GM18498 (cell line): Measurements from ENCODE around the gene GPR52.

Experiments used
- ATAC-seq: cut with Tn5 transposase; IDR thresholded peaks from one replicate; pipeline ENCODE4 v1.9.1; 2021; ENCODE audit warnings: mild to moderate bottlenecking, moderate library complexity; ENCODE audit not compliant: unreplicated experiment

GPR52 gene

DNA sequence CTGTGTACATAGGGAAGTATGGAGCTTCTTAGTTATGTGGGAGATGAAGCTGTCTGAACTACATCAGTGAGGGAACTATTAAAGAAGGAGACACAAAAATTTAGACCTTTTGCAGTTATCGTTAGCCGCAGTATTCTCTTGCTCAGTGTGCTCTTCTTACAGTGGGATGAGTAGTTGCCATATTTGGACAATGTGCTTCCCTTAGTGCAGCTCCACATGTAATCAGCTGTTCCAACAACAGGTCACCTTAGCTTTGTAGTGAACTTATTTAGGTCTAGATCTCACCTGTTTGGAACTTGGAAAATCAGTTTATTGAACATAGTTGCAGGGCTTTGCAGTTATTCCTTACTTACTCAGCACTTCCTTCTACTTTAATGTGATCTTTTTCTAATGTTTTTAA lies 18.1 kb downstream of the GPR52 start:
- no peak for ATAC-seq

DNA sequence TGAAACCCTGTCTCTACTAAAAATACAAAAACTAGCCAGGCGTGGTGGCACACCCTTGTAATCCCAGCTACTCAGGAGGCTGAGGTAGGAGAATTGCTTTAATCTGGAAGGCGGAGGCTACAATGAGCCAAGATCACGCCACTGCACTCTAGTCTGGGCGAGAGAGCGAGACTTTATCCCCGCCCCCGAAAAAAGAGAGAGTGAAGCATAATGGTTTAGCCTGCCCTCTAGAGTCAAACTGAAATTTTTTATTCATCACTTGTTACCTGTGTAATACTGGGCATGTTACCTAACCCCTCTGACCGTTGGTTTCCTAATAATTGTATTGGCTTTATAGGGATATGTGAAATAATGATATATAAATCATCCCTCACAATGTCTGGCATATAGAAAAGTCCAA lies 18.8 kb downstream of the GPR52 start:
- ATAC-seq, result no peak

DNA sequence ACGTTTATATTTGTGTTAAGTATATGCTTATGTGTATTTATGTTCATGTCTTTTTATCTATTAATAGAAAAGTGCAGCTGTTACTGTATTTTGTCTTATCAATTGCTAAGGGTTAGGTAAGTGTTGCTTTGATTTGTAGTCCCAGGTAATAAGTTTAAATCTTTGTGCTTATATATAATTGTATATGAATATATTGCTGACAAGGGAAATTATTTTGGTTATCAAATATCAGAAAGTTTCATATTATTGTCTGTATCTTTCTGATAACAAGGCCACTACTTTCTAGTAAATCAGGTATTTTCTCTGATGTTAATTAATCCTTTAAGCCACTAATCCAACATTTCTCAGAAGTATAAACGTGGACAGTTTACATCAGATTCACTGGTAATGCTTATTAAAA lies 21.3 kb downstream of the GPR52 start:
- ATAC-seq, result no peak

DNA sequence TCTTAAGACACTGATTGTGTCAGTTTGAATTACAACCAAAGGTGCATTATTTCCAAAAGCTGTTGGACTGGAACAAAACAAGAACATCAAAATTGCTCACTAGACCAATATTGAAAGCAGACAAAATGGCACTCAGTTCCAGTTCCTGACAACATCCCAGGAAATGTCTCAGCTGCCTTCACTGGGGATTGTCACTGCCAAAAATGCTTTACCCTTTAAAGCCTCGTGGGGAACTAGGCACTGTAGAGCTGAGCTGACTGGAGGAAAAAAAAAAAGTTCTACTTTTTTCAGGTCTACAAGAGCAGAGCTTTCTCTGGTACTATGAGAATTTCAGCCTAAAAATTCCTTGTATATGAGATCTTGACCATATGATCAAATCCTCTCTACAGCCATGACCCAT lies 21.9 kb downstream of the GPR52 start:
- no peak for ATAC-seq

DNA sequence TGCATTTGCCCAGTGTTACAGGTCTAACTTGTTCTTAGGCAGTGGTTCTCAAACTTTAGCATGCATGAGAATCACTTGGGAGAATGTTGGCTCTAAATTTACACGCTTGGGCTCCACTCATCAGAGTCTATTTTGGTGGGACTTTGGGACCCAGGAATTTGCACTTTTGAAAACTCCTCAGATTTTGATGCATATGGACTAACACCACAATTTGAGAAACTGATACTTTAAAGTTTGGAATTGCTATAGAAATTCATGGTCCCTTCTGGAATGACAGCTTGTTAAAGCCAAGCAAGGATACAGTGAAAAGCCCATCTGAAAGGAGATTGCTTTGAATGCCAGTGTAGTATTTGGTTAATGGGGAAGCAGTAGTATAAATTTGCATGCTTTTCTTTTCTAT lies 31.5 kb downstream of the GPR52 start:
- no peak for ATAC-seq

DNA sequence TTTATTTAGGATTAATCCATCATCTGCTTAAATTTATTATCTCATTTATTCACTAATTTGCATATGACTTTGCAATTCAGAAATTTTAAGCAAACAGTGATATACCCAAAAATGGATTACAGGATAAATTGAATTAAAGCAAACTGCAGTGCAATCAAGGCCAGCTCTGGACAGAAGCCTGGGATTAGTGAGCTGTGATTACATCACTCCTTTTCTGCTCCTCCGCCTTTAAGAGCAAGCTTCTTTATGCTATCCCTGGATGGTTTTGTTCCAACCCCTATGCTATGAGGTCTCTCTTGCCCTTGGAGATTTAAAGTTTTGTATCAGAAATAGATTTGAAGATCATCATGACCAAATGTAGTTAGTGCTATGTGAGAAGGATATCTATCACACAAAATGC lies 32.6 kb downstream of the GPR52 start:
- no peak for ATAC-seq

DNA sequence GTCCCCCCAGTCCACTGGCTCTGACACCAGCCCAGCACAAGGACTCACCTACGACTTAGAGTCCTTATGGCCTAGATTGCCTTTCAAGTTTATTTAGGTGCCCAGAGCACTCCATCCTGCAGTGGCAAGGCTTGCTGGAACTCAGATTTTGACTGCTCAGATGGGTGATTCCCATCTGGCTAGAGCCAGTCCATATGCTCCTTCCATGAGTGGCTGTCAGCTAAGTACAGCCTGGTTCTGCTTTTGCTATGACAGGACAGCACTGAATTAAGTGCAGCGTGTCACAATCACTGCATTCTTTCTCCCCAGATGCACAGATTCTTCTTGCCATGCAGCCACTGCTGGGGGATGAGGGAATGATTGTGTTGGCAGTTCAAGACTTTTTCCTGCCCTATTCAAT lies 43.8 kb downstream of the GPR52 start:
- ATAC-seq, result no peak

DNA sequence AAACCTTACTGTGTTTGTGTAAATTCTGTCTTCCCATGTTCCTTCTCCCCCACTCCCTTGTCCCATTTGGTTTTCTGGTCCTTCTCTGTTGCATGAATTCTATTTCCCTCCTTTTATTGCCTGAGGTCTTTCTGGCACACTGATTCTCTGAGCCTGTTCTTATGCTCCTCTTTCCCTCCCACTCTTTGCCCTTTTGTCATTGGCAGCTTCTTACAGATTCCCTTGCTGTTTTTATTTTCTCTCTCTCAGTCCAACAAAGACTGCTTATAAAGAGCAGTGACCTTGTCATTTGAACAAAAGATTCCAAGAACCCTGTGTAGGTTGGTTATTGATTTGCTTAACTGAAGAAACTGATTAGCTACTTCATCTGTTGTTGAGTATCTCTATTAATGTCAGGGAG lies 49.7 kb downstream of the GPR52 start:
- ATAC-seq, result no peak
